C4-2B (cell line): ENCODE results near the gene GSTA2.

ENCODE experiments used
- H3K27ac ChIP-seq: fragments of 450-650 bp; 2 replicates; pipeline ENCODE4 v1.5.1; 2017
- ZFX ChIP-seq: fragments of 450-650 bp; IDR thresholded peaks from 2 replicates; pipeline ENCODE4 v1.6.1; 2017
- TF ChIP-seq, protein P1 (sequence below): fragments of 450-650 bp; conservative IDR thresholded peaks from 2 replicates; pipeline ENCODE4 v1.5.1; 2017; ENCODE audit warnings: mild to moderate bottlenecking

Gene GSTA2

DNA sequence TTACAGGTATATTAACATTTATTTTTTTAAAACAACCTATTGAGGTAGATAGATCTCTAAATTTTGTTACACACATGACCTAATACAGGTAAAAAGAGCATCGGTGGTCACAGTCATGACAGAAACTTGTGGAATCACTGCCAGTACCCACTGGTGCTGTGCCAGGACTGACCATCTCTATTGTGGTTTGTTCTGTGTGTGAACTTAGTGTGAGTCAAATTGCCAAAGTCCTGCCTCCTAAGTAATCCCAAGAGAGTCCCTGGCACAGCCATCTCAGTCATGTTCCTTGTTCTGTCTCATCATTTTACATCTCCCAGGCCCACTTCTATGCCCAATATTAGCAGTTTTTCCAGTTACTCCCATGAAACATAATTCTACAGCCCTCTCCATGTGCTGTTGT is 21.4 kb downstream of the GSTA2 start:
- no peak for TF ChIP-seq ZFX
- TF ChIP-seq, protein P1, sequence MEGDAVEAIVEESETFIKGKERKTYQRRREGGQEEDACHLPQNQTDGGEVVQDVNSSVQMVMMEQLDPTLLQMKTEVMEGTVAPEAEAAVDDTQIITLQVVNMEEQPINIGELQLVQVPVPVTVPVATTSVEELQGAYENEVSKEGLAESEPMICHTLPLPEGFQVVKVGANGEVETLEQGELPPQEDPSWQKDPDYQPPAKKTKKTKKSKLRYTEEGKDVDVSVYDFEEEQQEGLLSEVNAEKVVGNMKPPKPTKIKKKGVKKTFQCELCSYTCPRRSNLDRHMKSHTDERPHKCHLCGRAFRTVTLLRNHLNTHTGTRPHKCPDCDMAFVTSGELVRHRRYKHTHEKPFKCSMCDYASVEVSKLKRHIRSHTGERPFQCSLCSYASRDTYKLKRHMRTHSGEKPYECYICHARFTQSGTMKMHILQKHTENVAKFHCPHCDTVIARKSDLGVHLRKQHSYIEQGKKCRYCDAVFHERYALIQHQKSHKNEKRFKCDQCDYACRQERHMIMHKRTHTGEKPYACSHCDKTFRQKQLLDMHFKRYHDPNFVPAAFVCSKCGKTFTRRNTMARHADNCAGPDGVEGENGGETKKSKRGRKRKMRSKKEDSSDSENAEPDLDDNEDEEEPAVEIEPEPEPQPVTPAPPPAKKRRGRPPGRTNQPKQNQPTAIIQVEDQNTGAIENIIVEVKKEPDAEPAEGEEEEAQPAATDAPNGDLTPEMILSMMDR: no peak
- H3K27ac ChIP-seq: no peak overlapping the region

- no peak overlapping the region for H3K27ac ChIP-seq
- TF ChIP-seq, protein P1: no peak
- no peak for TF ChIP-seq ZFX
Measured at GRCh38 chr6:52739627-52740026, 23.6 kb downstream of the GSTA2 start.

DNA sequence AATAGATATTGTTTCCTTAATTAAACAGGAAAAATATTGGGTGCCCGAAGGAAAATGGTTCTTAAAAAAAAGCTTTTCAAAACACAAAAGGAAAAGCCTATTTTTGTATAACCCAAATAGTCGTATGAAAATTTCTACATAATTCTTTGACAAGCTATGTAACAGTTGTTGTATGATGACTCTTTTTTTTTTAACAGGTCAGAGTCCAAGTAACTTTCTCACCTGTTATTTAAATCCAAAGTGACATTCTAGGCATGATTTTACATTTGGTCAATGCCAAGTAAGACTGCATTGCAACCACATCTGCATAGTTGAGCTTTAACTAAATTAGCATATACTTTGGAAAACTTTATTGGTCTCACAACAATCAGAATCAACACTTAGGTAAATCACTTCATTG is 24.1 kb downstream of the GSTA2 start:
- TF ChIP-seq ZFX: no peak
- TF ChIP-seq, protein P1: no peak
- H3K27ac ChIP-seq: no peak overlapping the region

GRCh38 chr6:52736145-52736544 is 27.1 kb downstream of the GSTA2 start:
- no peak overlapping the region for H3K27ac ChIP-seq
- TF ChIP-seq ZFX: no peak
- TF ChIP-seq, protein P1: no peak

DNA sequence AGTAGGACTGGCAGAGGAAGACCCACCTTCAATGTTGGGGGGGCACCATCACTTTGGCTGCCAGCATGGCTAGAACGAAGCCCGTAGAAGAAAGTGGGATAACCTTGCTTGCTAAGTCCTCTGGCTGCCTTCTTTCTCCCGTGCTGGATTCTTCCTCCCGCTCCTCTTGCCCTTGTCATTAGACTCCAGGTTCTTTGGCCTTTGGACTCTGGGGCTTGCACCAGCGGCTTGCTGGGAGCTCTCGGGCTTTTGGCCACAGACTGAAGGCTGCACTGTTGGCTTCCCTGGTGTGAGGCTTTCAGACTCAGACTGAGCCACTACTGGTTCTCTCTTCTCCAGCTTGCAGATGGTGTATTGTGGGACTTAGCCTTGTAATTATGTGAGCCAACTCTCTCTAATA is 28.2 kb downstream of the GSTA2 start:
- H3K27ac ChIP-seq: no peak overlapping the region
- TF ChIP-seq, protein P1: no peak
- no peak for TF ChIP-seq ZFX

DNA sequence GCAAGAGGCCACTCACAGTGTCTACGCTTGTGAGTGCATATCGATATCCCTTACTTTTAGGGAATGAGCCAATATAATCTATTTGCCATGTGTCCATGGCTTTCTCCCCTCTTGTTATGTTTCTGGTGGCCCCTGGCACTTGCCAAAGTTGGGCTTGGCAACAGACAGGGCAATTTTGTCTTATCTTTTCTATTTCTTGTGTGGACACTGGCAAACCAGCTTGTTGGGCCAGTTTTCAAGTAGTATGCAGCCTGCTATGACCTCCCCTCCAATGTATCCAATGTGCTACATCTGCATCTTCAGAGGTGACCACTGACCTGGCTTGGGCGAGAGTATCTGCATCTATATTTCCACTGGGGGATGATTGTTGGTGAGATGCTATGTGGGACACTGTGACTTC is 29.2 kb downstream of the GSTA2 start:
- TF ChIP-seq ZFX: no peak
- TF ChIP-seq, protein P1: no peak
- H3K27ac ChIP-seq: no peak overlapping the region

GRCh38 chr6:52733172-52733571 is 30.1 kb downstream of the GSTA2 start:
- no peak for TF ChIP-seq ZFX
- TF ChIP-seq, protein P1: no peak

More at GRCh38 chr6:52733172-52733571, 30.1 kb downstream of the GSTA2 start:
- H3K27ac ChIP-seq: 0 out of 2 replicates have a peak overlapping the region, but pooled peaks have one; percentile 18
